RWPE2 (cell line): ENCODE results near the gene CAT.
"Not testable (repeated sequence)": the region's sequence is repeated elsewhere in the genome, so short reads cannot be mapped to it uniquely, and the experiment has no call there.

Experiments used
- ATAC-seq: fragments of 200-7000 bp; cut with Tn5 transposase; 3 replicates; pipeline ENCODE4 v1.9.1; 2021; ENCODE audit warnings: low read depth
- DNase-seq: peaks from one replicate; pipeline ENCODE4 v3.0.0-alpha.2; 2020; ENCODE audit warnings: low spot score
- H3K27ac ChIP-seq: fragments of 450-650 bp; 2 replicates; pipeline ENCODE4 v1.5.1; 2017; ENCODE audit warnings: mild to moderate bottlenecking; ENCODE audit not compliant: poor library complexity, severe bottlenecking
- H3K27me3 ChIP-seq: fragments of 250-450 bp; sonication (Bioruptor Pico); 2 replicates; pipeline ENCODE4 v1.5.1; 2021; ENCODE audit warnings: mild to moderate bottlenecking, moderate library complexity; ENCODE audit not compliant: insufficient read depth, poor library complexity, severe bottlenecking
- H3K36me3 ChIP-seq: fragments of 250-450 bp; sonication (Bioruptor Pico); 2 replicates; pipeline ENCODE4 v1.5.1; 2020; ENCODE audit warnings: low read depth, mild to moderate bottlenecking, moderate library complexity
- H3K4me1 ChIP-seq: fragments of 250-450 bp; sonication (Bioruptor Pico); 2 replicates; pipeline ENCODE4 v1.5.1; 2021; ENCODE audit warnings: mild to moderate bottlenecking, moderate library complexity; ENCODE audit not compliant: insufficient read depth, poor library complexity, severe bottlenecking
- H3K4me3 ChIP-seq: fragments of 250-450 bp; sonication (Bioruptor Pico); 2 replicates; pipeline ENCODE4 v1.5.1; 2021; ENCODE audit warnings: mild to moderate bottlenecking, moderate library complexity; ENCODE audit not compliant: severe bottlenecking
- H3K9me3 ChIP-seq: fragments of 250-450 bp; sonication (Bioruptor Pico); 2 replicates; pipeline ENCODE4 v1.5.1; 2021; ENCODE audit warnings: mild to moderate bottlenecking, moderate library complexity; ENCODE audit not compliant: severe bottlenecking
- TF ChIP-seq, protein P1 (sequence below): fragments of 450-650 bp; IDR thresholded peaks from one replicate; pipeline ENCODE4 v1.5.1; 2017; ENCODE audit warnings: mild to moderate bottlenecking, moderate library complexity; ENCODE audit not compliant: poor library complexity, severe bottlenecking

Gene CAT

DNA sequence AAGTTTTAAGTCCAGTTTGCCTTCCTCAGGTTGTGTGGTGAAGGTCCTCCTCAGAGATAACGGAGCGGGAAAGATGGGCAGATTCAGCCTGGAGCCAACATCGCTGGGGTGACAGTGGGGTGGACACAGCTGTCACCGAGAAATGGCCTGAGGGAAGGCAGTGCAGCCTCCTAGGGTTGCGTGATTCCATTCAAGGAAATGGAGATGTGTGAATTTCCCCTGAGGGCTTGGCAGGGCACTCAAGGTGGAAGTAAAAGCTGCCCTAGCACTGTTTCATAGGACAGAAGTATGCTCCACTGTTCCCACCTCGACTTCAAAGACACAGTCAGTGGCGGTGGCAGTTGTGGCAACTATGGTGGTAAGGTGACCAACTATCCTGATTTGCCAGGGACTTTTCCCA is 15.4 kb upstream of the CAT start:
- Histone ChIP-seq H3K36me3 (no peaks in the 10 kb centered on the region), H3K27me3 (no peaks in the 10 kb centered on the region), H3K27ac (no peak overlapping the region), H3K9me3 (no peaks in the 10 kb centered on the region), H3K4me1 (peaks cover 36% of the 10 kb centered on the region), H3K4me3 (no peak overlapping the region)
- TF ChIP-seq, protein P1, sequence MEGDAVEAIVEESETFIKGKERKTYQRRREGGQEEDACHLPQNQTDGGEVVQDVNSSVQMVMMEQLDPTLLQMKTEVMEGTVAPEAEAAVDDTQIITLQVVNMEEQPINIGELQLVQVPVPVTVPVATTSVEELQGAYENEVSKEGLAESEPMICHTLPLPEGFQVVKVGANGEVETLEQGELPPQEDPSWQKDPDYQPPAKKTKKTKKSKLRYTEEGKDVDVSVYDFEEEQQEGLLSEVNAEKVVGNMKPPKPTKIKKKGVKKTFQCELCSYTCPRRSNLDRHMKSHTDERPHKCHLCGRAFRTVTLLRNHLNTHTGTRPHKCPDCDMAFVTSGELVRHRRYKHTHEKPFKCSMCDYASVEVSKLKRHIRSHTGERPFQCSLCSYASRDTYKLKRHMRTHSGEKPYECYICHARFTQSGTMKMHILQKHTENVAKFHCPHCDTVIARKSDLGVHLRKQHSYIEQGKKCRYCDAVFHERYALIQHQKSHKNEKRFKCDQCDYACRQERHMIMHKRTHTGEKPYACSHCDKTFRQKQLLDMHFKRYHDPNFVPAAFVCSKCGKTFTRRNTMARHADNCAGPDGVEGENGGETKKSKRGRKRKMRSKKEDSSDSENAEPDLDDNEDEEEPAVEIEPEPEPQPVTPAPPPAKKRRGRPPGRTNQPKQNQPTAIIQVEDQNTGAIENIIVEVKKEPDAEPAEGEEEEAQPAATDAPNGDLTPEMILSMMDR = no peak
- DNase-seq (no peak), ATAC-seq (no peak)

DNA sequence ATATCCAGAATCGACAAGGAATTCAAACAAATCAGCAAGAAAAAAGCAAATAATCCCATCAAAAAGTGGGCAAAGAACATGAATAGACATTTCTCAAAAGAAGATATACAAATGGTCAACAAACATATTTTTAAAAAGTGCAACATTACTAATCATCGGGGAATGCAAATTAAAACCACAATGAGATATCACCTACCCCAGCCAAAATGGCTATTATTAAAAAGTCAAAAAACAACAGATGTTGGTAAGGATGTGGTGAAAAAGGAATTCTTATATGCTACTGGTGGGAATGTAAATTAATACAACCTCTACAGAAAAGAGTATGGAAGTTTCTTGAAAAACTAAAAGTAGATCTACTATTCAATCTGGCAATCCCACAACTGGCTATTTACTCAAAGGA is 13.9 kb upstream of the CAT start:
- peaks cover 36% of the 10 kb centered on the region for H3K4me1 ChIP-seq
- not testable (repeated sequence) for DNase-seq, ATAC-seq, H3K27ac ChIP-seq, H3K4me3 ChIP-seq, H3K36me3 ChIP-seq, H3K9me3 ChIP-seq, H3K27me3 ChIP-seq

DNA sequence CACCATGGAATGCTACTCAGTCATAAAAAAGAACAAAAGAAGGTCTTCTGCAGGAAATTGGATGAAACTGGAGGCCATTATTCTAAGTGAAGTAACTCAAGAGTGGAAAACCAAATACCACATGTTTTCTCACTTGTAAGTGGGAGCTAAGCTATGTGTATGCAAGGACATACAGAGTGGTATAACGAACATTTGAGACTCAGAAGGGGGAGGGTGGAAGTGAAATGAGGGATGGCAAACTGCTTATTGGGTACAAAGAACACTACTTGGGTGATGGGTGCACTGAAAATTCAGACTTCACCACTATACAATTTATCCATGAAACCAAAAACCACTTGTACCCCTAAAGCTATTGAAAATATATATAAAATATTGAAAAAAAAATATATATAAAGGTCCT is 13.4 kb upstream of the CAT start:
- Histone ChIP-seq H3K27ac (peak overlapping the region; percentile 67), H3K4me3 (no peak overlapping the region), H3K4me1 (peaks cover 36% of the 10 kb centered on the region), H3K9me3 (no peaks in the 10 kb centered on the region), H3K36me3 (no peaks in the 10 kb centered on the region), H3K27me3 (no peaks in the 10 kb centered on the region)
- no peak for DNase-seq
- TF ChIP-seq, protein P1 = no peak
- ATAC-seq = no peak

DNA sequence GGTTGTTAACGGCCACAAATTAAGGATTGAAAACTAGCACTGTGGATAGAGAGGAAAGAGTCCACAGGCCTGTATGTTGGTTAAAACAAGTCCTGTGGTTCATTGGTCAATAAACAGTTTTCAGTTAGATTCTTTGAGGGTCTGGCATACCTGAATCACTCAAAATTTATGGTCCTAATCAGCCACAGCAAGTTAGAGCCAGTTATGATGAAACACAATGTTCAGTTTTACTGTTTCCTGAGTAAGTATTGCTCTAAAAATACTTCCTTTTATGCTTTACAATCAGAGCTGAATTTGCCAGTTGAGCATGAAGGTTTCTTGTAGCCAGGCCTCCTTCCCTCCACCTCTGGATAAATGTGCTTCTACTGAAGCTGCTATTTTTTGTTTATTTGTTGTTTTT is 12.9 kb upstream of the CAT start:
- no peaks in the 10 kb centered on the region for H3K36me3 ChIP-seq
- ATAC-seq (peak; percentile 66), DNase-seq (no peak)
- TF ChIP-seq, protein P1 = no peak
- H3K27ac ChIP-seq = peak overlapping the region; percentile 67
- peaks cover 36% of the 10 kb centered on the region for H3K4me1 ChIP-seq
- no peaks in the 10 kb centered on the region for H3K27me3 ChIP-seq
- H3K9me3 ChIP-seq = no peaks in the 10 kb centered on the region
- H3K4me3 ChIP-seq = no peak overlapping the region

DNA sequence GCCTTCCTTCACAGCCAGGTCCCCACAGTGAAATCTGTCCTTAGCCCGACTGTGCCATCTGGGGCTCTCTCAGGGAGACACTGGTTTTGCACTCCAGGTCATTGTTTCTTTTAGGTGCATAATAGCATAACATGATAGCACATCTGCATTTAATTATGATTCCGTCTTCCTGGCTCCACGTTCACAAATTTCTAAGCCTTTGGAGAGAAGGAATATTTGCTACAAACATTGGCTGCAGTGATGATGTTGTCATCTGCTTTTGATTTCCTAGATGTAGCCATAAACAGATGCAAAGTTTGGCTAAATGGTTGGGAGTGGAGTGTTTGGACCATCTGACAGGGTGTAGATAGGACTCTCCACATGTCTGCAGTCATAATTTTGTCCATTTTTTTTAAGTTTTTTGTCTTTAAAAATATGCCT is 12.0 kb upstream of the CAT start:
- Histone ChIP-seq H3K4me3 (no peak overlapping the region), H3K27me3 (no peaks in the 10 kb centered on the region), H3K4me1 (peaks cover 36% of the 10 kb centered on the region), H3K27ac (peak overlapping the region; percentile 67), H3K36me3 (no peaks in the 10 kb centered on the region), H3K9me3 (no peaks in the 10 kb centered on the region)
- TF ChIP-seq, protein P1 = no peak
- ATAC-seq (no peak), DNase-seq (no peak)
